GM12878 (cell line): ENCODE data around the gene USP15. TPM values are rescaled to one million over a fixed set of nuclear protein-coding genes. Genes with fewer than 3 reads are reported as not detected.

Experiments
- ATAC-seq: fragments of 200-7000 bp; cut with Tn5 transposase; 3 replicates; pipeline ENCODE4 v1.9.1; 2020; ENCODE audit warnings: mild to moderate bottlenecking, moderate library complexity
- BruUV-seq: library from RNA; stranded (reverse); fragments of 400-500 nt; replicated peaks from 2 replicates; lab custom pipeline; 2021; lab: Mats Ljungman, UMichigan
- CTCF ChIA-PET: fragments of 300-600 bp; sonication (Branson Sonifier 250); formaldehyde crosslinking; extraction: SDS; loops from one replicate; lab custom pipeline; 2021; ENCODE audit warnings: inconsistent platforms; lab: Yijun Ruan, JAX
- POLR2A ChIA-PET: fragments of 350-600 bp; formaldehyde crosslinking; extraction: SDS; loops from one replicate; lab custom pipeline; 2021; ENCODE audit warnings: inconsistent platforms; lab: Charles Lee
- RAD21 ChIA-PET: fragments of 300-600 bp; sonication (Branson Sonifier 250); formaldehyde crosslinking; loops from one replicate; lab custom pipeline; 2023; ENCODE audit warnings: antibody characterized with exemption; ENCODE audit not compliant: unreplicated experiment; lab: Charles Lee
- SMC1A ChIA-PET: fragments of 300-600 bp; sonication (Branson Sonifier 250); formaldehyde crosslinking; loops from one replicate; lab custom pipeline; 2023; ENCODE audit not compliant: unreplicated experiment, uncharacterized antibody; lab: Charles Lee
- DNase-seq: peaks from one replicate; pipeline ENCODE4 v3.0.0-alpha.2; 2011; ENCODE audit warnings: low read depth, low spot score
- FAIRE-seq: peaks from 3 replicates; lab custom pipeline; 2011; peaks lifted over from hg19 to GRCh38; lab: Jason Lieb, UNC
- H2AFZ ChIP-seq: 2 replicates; pipeline ENCODE4 v1.6.0; 2011; ENCODE audit warnings: low read depth, low read length, control low read depth; ENCODE audit not compliant: control insufficient read depth
- H3K27ac ChIP-seq: 2 replicates; pipeline ENCODE4 v1.5.1; 2011; ENCODE audit warnings: control low read depth; ENCODE audit not compliant: control insufficient read depth, insufficient read depth
- H3K27me3 ChIP-seq, 2 experiments: replicated peaks in 1 of 2; 2 replicates each; pipeline versions ENCODE4 v1.6.0 to v1.6.1; 2011; ENCODE audit warnings: low read length in 1 of 2; ENCODE audit not compliant: control insufficient read depth in 2 of 2, insufficient read depth in 2 of 2
- H3K36me3 ChIP-seq, 2 experiments: 2 replicates each; pipeline ENCODE4 v1.5.1; 2011; ENCODE audit warnings: low read length in 1 of 2; ENCODE audit not compliant: control insufficient read depth in 2 of 2, insufficient read depth in 2 of 2
- H3K4me1 ChIP-seq: 2 replicates; pipeline ENCODE4 v1.6.1; 2011; ENCODE audit warnings: mild to moderate bottlenecking, low read length, moderate library complexity, mixed read lengths; ENCODE audit not compliant: control insufficient read depth, insufficient read depth
- H3K4me2 ChIP-seq: 2 replicates; pipeline ENCODE4 v1.6.0; 2011; ENCODE audit warnings: control low read depth; ENCODE audit not compliant: control insufficient read depth, insufficient read depth
- H3K4me3 ChIP-seq: fragments of 200-600 bp; sonication (generic); 2 replicates; pipeline ENCODE4 v1.5.1; 2016
- H3K79me2 ChIP-seq: 2 replicates; pipeline ENCODE4 v1.6.0; 2011; ENCODE audit warnings: low read length; ENCODE audit not compliant: control insufficient read depth, insufficient read depth
- H3K9ac ChIP-seq: 2 replicates; pipeline ENCODE4 v1.8.0; 2011; ENCODE audit warnings: low read length, control low read depth, mixed read lengths; ENCODE audit not compliant: control insufficient read depth, insufficient read depth
- H3K9me3 ChIP-seq: replicated peaks from 3 replicates; pipeline ENCODE4 v1.5.1; 2011; ENCODE audit warnings: mild to moderate bottlenecking, low read length; ENCODE audit not compliant: control insufficient read depth, insufficient read depth
- H4K20me1 ChIP-seq: 2 replicates; pipeline ENCODE4 v1.6.0; 2011; ENCODE audit not compliant: control insufficient read depth, insufficient read depth
- BCL11A ChIP-seq: IDR thresholded peaks from 2 replicates; pipeline ENCODE4 v1.6.1; 2011; ENCODE audit warnings: low read depth, low read length
- CHD1 ChIP-seq: IDR thresholded peaks from 2 replicates; pipeline ENCODE4 v1.6.1; 2012; ENCODE audit warnings: low read depth, low read length, improper control_type of control experiment
- CREM ChIP-seq: IDR thresholded peaks from 2 replicates; pipeline ENCODE4 v1.6.1; 2014; ENCODE audit warnings: antibody characterized with exemption, low read depth
- E2F4 ChIP-seq: IDR thresholded peaks from 2 replicates; pipeline ENCODE4 v1.6.1; 2012; ENCODE audit warnings: low read depth, low read length, improper control_type of control experiment
- MAX ChIP-seq: IDR thresholded peaks from 2 replicates; pipeline ENCODE4 v1.6.1; 2012; ENCODE audit warnings: low read depth, low read length, improper control_type of control experiment
- MLLT1 ChIP-seq: fragments of 450-650 bp; IDR thresholded peaks from 2 replicates; pipeline ENCODE4 v1.6.1; 2016; ENCODE audit warnings: mild to moderate bottlenecking
- NR2C1 ChIP-seq: fragments of 450-650 bp; IDR thresholded peaks from 2 replicates; pipeline ENCODE4 v1.6.1; 2017; ENCODE audit warnings: antibody characterized with exemption, mild to moderate bottlenecking, moderate library complexity
- PAX5 ChIP-seq: IDR thresholded peaks from 2 replicates; pipeline ENCODE4 v1.6.1; 2011; ENCODE audit warnings: low read depth, low read length, borderline replicate concordance
- PAX8 ChIP-seq: fragments of 450-650 bp; IDR thresholded peaks from 2 replicates; pipeline ENCODE4 v1.6.1; 2017; ENCODE audit warnings: mild to moderate bottlenecking, moderate library complexity
- PBX3 ChIP-seq: IDR thresholded peaks from 2 replicates; pipeline ENCODE4 v1.6.1; 2011; ENCODE audit warnings: mild to moderate bottlenecking, low read depth, low read length, moderate library complexity; ENCODE audit not compliant: insufficient replicate concordance
- RAD21 ChIP-seq: IDR thresholded peaks from 2 replicates; pipeline ENCODE4 v1.6.1; 2011; ENCODE audit warnings: mild to moderate bottlenecking, low read depth, low read length, moderate library complexity; ENCODE audit not compliant: insufficient read depth
- RCOR1 ChIP-seq: conservative IDR thresholded peaks from 2 replicates; pipeline ENCODE4 v1.6.1; 2012; ENCODE audit warnings: low read depth, low read length, improper control_type of control experiment
- RELA ChIP-seq: fragments of 450-650 bp; IDR thresholded peaks from 2 replicates; pipeline ENCODE4 v1.8.0; 2014; ENCODE audit warnings: borderline replicate concordance; ENCODE audit not compliant: partially characterized antibody
- REST ChIP-seq: IDR thresholded peaks from 2 replicates; pipeline ENCODE4 v1.6.1; 2012; ENCODE audit warnings: mild to moderate bottlenecking, low read depth, low read length
- SREBF2 ChIP-seq: IDR thresholded peaks from 2 replicates; pipeline ENCODE4 v1.6.1; 2012; ENCODE audit warnings: mild to moderate bottlenecking, low read length
- STAT3 ChIP-seq: IDR thresholded peaks from 2 replicates; pipeline ENCODE4 v1.6.1; 2011; ENCODE audit warnings: low read depth, low read length, improper control_type of control experiment
- TCF7 ChIP-seq: IDR thresholded peaks from 2 replicates; pipeline ENCODE4 v1.6.1; 2014; ENCODE audit warnings: antibody characterized with exemption, borderline replicate concordance
- WRNIP1 ChIP-seq: IDR thresholded peaks from 2 replicates; pipeline ENCODE4 v1.6.1; 2011; ENCODE audit warnings: low read depth, low read length, improper control_type of control experiment, borderline replicate concordance
- ZNF274 ChIP-seq: IDR thresholded peaks from one replicate; pipeline ENCODE4 v1.8.0; 2011; ENCODE audit not compliant: insufficient read length, insufficient read depth
- ZNF384 ChIP-seq: IDR thresholded peaks from 2 replicates; pipeline ENCODE4 v1.6.1; 2012; ENCODE audit warnings: low read depth, mild to moderate bottlenecking, low read length, improper control_type of control experiment, borderline replicate concordance
- WGBS: methylation state at CpG from one replicate; pipeline ENCODE4 v1.1.6; 2016; ENCODE audit warnings: low lambda C conversion rate; ENCODE audit not compliant: insufficient replicate concordance, insufficient coverage; ENCODE audit errors: missing lambda C conversion rate; 5-methylcytosine and 5-hydroxymethylcytosine counted together
- in situ Hi-C: fragments of 300-500 bp; cut with MboI; formaldehyde crosslinking; loops from 9 replicates; pipeline ENCODE4 v1.14.3; 2018; ENCODE audit warnings: mixed read lengths
- intact Hi-C: fragments of 100-400 bp; cut with micrococcal nuclease; formaldehyde crosslinking; loops from one replicate; pipeline ENCODE4 v1.14.2; 2022; ENCODE audit not compliant: unreplicated experiment
- polyA plus RNA-seq, 11 experiments: library from polyadenylated mRNA; depleted of rRNA in 4 of 11; unstranded in 6 of 11; stranded (reverse) in 5 of 11; fragments of >200 nt; fragmentation: Nextera tagmentation in 4 of 11; fragmentation: Illumina TruSeq in 1 of 11; extraction: Ambion mirVana in 4 of 11; extraction: Trizol in 1 of 11; gene quantifications; 1 replicate in 1 of 11; 2 replicates in 10 of 11; pipeline versions ENCODE4 v1.2.1 to v1.2.3, GENCODE V29; 2011 to 2016; ENCODE audit warnings: inconsistent platforms in 2 of 11, missing spikeins in 2 of 11, low read depth in 1 of 11
- total RNA-seq, 4 experiments: library from RNA; depleted of rRNA in 3 of 4; stranded (reverse); fragments of >200 nt in 3 of 4; fragmentation: Illumina TruSeq in 1 of 4; extraction: Trizol in 1 of 4; gene quantifications; 2 replicates each; pipeline versions ENCODE4 v1.2.1 to v1.2.3, GENCODE V29; 2013 to 2021

USP15 gene
- total and polyA plus RNA-seq, 10 of the 15 experiments (the other 5 are each of a cell fraction or from before 2014, with no cell fraction given): 57.6 to 101 (median 90.2) TPM

GRCh38 chr12:62458626-62459025 lies 198.4 kb downstream of the USP15 start:
- ChIA-PET RAD21 (no interaction called here), CTCF (interaction anchor here (1.1 kb wide), 1 partner anchor 123 kb away, joined by 3 read pairs; no protein-coding TSS in a partner anchor), POLR2A (no interaction called here), SMC1A (no interaction called here)
- no peaks in the 10 kb centered on the region for H3K27me3 ChIP-seq
- no peak overlapping the region for H3K27ac ChIP-seq
- ATAC-seq: no peak
- H3K9ac ChIP-seq: no peak overlapping the region
- no peak for FAIRE-seq
- H3K36me3 ChIP-seq: no peaks in the 10 kb centered on the region
- no peak overlapping the region for H3K4me2 ChIP-seq
- intact Hi-C loops (no loop called here), in situ Hi-C loops (no loop called here)
- TF ChIP-seq NR2C1: no peak
- no peak for TF ChIP-seq E2F4
- no peak for TF ChIP-seq BCL11A
- no peak for TF ChIP-seq STAT3
- TF ChIP-seq MLLT1: no peak
- TF ChIP-seq ZNF274: no peak
- no peak for TF ChIP-seq REST
- no peak for TF ChIP-seq PAX5
- no peak for TF ChIP-seq ZNF384
- no peak for TF ChIP-seq RELA
- TF ChIP-seq MAX: no peak
- no peak for TF ChIP-seq SREBF2
- TF ChIP-seq WRNIP1: no peak
- TF ChIP-seq PBX3: no peak
- TF ChIP-seq RAD21: no peak
- no peak for TF ChIP-seq PAX8
- TF ChIP-seq TCF7: no peak
- TF ChIP-seq CREM: no peak
- no peak for TF ChIP-seq RCOR1
- no peak for TF ChIP-seq CHD1
- no peaks in the 10 kb centered on the region for H3K79me2 ChIP-seq
- H3K4me1 ChIP-seq: no peaks in the 10 kb centered on the region
- no peaks in the 10 kb centered on the region; the same call in 2 of the 3 replicates for H3K9me3 ChIP-seq
- no peaks in the 10 kb centered on the region for H4K20me1 ChIP-seq
- no TSS peak for BruUV-seq
- no peak for DNase-seq
- no peak overlapping the region for H3K4me3 ChIP-seq
- 54% methylated on average over 3 of the region's 3 CpGs for WGBS
- H2AFZ ChIP-seq: no peak overlapping the region
